DMS53 treated with DMSO at 0.1 percent for 48 hours (cell line): ENCODE data around the gene KYNU.
"Not testable (repeated sequence)": the region's sequence is repeated elsewhere in the genome, so short reads cannot be mapped to it uniquely, and the experiment has no call there.

Experiments used
- DNase-seq: peaks from one replicate; lab custom pipeline; 2025; ENCODE audit not compliant: unreplicated experiment; lab: John Stamatoyannopoulos, UW

The KYNU gene

GRCh38 chr2:142914507-142915313 is 37.2 kb downstream of the KYNU start:
- no peak for DNase-seq

DNA sequence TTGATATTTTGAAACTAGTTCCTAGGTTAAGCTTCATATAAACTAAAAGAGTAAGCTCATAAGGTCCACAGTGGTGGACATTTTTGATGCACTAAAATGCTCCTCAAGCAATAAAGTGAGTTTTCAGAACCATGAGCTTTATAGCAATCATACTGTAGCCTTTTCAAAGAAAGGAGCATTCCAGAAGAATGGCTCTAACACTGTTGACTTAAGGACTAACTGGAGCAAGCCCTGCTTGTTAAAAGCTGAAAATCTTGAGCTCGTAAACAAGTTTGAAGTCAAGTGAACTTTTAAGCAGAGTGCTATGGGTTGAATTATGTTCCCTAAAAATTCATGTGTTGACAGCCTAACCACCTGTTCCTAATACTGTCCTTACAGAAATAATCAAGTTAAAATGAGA is 38.0 kb downstream of the KYNU start:
- DNase-seq, result no peak

DNA sequence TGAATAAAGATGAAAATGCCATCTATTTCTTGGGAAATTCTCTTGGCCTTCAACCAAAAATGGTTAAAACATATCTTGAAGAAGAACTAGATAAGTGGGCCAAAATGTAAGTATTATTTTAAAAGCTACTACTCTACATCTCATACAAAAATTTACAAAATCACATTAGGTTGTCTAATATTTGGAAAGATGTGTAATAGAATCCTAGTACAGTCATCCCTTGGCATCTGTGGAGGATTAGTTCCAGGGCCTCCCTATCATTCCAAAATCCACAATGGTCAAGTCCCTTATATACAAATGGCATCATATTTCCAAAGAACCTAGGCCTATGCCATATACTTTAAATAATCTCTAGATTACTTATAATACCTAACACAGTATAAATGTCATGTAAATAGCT is 41.2 kb downstream of the KYNU start:
- no peak for DNase-seq

DNA sequence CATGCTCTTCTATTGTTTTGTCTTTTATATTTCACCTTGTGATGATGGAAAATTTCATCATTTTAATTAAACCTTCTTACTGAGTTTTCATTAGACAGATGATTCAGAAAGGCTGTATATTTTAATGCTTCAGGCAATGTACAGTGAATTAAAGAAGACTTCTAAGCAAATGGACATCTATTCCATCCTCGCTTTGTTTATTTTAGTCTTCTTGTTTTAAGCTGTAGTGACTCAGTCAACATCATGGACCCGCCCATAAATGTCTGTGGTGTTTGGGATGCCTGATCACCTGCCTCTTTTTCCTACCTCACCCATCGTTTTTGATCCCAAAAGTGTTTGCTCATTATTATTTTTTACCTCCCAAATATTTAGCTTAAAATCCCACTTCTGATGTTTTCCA is 43.1 kb downstream of the KYNU start:
- no peak for DNase-seq

DNA sequence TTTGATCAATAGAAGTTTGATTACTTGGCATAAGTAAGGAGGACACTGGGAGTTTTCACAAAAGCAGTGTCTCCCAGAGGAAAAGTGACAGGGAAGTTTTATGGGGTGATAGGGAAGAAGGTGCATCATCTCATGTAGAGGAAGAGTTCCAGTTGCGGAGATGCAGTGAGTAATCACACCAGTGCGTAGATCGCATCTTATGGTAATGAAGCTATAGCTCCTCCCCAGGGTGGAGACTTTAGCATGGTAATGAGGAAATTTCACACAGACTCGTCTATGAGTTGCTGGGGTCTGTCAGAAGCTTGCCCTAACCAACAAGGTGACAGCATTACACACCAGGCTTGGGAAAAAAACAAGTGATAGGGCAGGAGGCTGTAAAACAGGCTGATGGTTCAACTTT is 49.0 kb downstream of the KYNU start:
- no peak for DNase-seq

- DNase-seq, result no peak
Measured at GRCh38 chr2:142930835-142931398, 53.5 kb downstream of the KYNU start.

GRCh38 chr2:142933916-142934315 is 56.5 kb downstream of the KYNU start:
- DNase-seq, result no peak

GRCh38 chr2:142935563-142936089 is 58.2 kb downstream of the KYNU start:
- no peak for DNase-seq

- no peak for DNase-seq
Measured at GRCh38 chr2:142936629-142937028, 59.2 kb downstream of the KYNU start.

- DNase-seq, result no peak
Measured at GRCh38 chr2:142937347-142937746, 59.9 kb downstream of the KYNU start.

- no peak for DNase-seq
Measured at GRCh38 chr2:142938240-142938639, 60.8 kb downstream of the KYNU start.

DNA sequence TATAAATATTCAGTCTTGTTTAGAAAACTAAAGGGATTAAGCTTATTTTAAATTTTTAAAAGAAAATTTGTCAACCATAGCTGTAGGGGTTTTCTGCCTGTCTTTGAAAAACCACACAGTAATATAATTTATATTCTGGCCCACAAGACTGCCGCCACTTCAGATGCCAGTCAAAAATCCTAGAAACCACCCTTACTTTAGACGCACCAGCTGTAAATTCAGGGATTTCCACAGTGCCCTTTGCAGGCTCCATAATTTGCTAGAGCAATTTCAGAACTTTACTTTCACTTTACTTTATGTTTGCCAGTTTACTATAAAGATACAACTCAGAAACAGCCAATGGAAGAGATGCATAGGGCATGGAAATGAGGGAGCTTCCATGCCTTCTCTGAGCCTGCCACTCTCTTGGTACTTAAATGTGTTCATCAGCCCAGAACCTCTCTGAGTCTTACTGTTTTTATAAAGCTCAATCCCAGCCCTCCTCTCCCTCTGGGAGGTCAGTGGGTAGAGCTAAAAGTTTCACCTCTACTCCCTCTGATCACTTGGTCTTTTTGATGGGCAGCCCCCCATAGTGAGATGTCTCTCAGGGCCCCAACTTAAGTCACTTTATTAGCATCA is 63.3 kb downstream of the KYNU start:
- DNase-seq, result no peak

- DNase-seq, result no peak
Measured at GRCh38 chr2:142942690-142943089, 65.2 kb downstream of the KYNU start.

GRCh38 chr2:142944264-142944663 is 66.8 kb downstream of the KYNU start:
- no peak for DNase-seq

GRCh38 chr2:142944721-142945120 is 67.3 kb downstream of the KYNU start:
- no peak for DNase-seq

GRCh38 chr2:142946941-142947340 is 69.5 kb downstream of the KYNU start:
- DNase-seq, result no peak

GRCh38 chr2:142948723-142949122 is 71.3 kb downstream of the KYNU start:
- DNase-seq, result not testable (repeated sequence)

DNA sequence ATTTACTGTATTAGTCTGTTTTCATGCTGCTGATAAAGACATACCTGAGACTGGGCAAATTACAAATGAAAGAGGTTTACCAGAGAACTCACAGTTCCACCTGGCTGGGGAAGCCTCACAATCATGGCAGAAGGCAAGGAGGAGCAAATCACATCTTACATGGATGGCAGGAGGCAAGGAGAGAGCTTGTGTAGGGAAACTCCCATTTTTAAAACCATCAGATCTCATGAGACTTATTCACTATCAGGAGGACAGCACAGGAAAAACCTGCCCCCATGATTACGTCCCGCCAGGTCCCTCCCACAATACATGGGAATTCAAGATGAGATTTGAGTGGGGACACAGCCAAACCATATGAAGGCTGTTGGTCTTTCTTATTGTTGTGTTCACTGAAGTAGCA is 72.9 kb downstream of the KYNU start:
- DNase-seq, result not testable (repeated sequence)

- DNase-seq, result no peak
Measured at GRCh38 chr2:142951190-142952007, 73.9 kb downstream of the KYNU start.

- no peak for DNase-seq
Measured at GRCh38 chr2:142952018-142952417, 74.6 kb downstream of the KYNU start.

DNA sequence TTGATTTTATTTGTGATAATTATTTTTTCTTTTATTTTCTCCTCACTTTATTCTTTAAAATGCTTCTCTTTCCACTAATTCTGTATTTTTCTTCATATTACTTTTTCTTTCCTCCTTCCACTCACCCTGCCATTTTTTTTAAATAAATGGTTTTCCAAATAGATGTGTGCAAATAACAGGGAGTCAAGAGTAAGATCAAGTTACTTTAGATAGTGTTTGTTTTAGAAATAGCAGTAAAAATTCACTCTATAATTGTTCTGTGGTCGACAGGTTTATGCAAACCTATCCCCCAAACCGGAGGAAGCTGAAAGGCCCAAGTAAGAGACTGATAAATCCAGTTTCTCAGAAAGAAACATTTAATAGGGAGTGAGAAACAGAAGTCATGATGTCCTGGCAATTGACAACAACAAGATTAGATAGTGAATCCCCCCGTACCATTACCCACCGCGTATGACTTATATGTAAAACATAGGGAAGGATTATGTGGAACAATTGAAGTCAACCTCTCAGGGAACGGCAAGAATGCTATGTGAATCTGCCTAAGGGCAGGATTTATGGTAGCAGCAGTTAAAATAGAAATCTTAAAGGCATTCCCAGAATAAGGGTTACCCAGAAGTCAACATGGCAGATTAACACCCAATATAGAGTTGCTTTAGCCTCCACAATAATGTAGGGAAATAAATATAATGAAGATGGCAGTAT is 75.5 kb downstream of the KYNU start:
- DNase-seq, result no peak
